NCI-H82 treated with DMSO at 0.1 percent for 48 hours (cell line): ENCODE results near the gene NUDT4B.
"Not testable (repeated sequence)": the region's sequence is repeated elsewhere in the genome, so short reads cannot be mapped to it uniquely, and the experiment has no call there.

Source experiments
- DNase-seq: peaks from one replicate; lab custom pipeline; 2025; ENCODE audit not compliant: unreplicated experiment; lab: John Stamatoyannopoulos, UW

NUDT4B gene

DNA sequence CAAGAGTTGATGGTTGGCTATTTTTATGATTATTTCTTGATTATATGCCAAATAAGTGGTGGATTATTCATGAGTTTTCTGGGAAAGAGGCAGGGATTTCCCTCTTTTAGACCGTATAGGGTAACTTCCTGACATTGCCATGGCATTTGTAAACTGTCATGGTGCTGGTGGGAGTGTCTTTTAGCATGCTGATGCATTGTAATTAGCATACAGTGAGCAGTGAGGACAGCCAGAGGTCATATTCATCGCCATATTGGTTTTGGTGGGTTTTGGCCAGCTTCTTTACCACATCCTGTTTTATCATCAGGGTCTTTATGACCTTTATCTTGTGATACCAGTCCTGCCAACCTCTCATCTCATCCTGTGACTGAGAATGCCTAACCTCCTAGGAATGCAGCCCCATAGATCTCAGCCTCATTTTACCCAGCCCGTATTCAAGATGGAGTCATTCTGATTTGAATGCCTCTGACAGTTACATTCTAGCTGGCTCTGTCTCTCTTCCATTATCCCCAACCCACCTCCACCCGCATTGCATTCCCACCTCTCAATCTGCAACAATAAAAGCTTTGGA is 45.3 kb downstream of the NUDT4B start:
- DNase-seq, result not testable (repeated sequence)
